Fibroblast of villous mesenchyme (primary cell): ENCODE results near the gene FLII. TPM values are rescaled to one million over a fixed set of nuclear protein-coding genes. Genes with fewer than 3 reads are reported as not detected.

Experiments
- DNase-seq: peaks from one replicate; pipeline ENCODE4 v3.0.0-alpha.2; 2010; ENCODE audit warnings: low read depth
- H3K4me3 ChIP-seq: 2 replicates; pipeline ENCODE4 v1.5.1; 2011; ENCODE audit warnings: low read depth, mild to moderate bottlenecking, low read length
- CTCF ChIP-seq: IDR thresholded peaks from 2 replicates; pipeline ENCODE4 v1.5.1; 2012; ENCODE audit warnings: low read depth, mild to moderate bottlenecking, low read length; ENCODE audit not compliant: insufficient read depth
- total RNA-seq: library from RNA; depleted of rRNA; stranded (reverse); fragments of >200 nt; gene quantifications from 2 replicates; pipeline ENCODE4 v1.2.3, GENCODE V29; 2012

Gene FLII
- total RNA-seq, 1 donor: 244 TPM

- no peak for TF ChIP-seq CTCF
- DNase-seq: peak; percentile 94
- peak within 1 kb of the TSS; percentile 89 for H3K4me3 ChIP-seq
Measured at GRCh38 chr17:18260332-18261145, 2.0 kb upstream of the FLII start, which contains the start of gene MIEF2. Gene MIEF2, plus strand, starts transcription at chr17:18260662. Its CDS starts 2,059 bp downstream, at chr17:18262721.

GRCh38 chr17:18259621-18260331, 1.2 kb upstream of the FLII start:
- peak overlapping the region; percentile 89 for H3K4me3 ChIP-seq
- TF ChIP-seq CTCF: no peak
- peak; percentile 8 for DNase-seq

GRCh38 chr17:18257982-18258355, 569 bp downstream of the FLII start:
- peak overlapping the region; percentile 83 for H3K4me3 ChIP-seq
- TF ChIP-seq CTCF: no peak
- peak; percentile 73 for DNase-seq

GRCh38 chr17:18257268-18257981, 1.1 kb downstream of the FLII start:
- DNase-seq: no peak
- H3K4me3 ChIP-seq: peak overlapping the region; percentile 83
- TF ChIP-seq CTCF: no peak

- DNase-seq: no peak
- H3K4me3 ChIP-seq: peak overlapping the region; percentile 83
- TF ChIP-seq CTCF: no peak
Measured at GRCh38 chr17:18256776-18257175, 1.8 kb downstream of the FLII start.

GRCh38 chr17:18256351-18256750, 2.2 kb downstream of the FLII start:
- H3K4me3 ChIP-seq: no peak overlapping the region

More at GRCh38 chr17:18256351-18256750, 2.2 kb downstream of the FLII start:
- TF ChIP-seq CTCF: no peak
- DNase-seq: no peak
